Liver (tissue), 3 donors: ENCODE measurements around the gene CGNL1.

Source experiments
- CTCF ChIP-seq: fragments of 150-350 bp; IDR thresholded peaks from 2 replicates; pipeline ENCODE4 v1.5.1; 2017; ENCODE audit warnings: improper control_type of control experiment, low read depth, low read length; ENCODE audit not compliant: missing input control
- GABPA ChIP-seq, 2 donors: IDR thresholded peaks in 1 of 2; conservative IDR thresholded peaks in 1 of 2; 2 replicates each; pipeline ENCODE4 v1.6.1; 2016; ENCODE audit warnings: antibody characterized with exemption in 2 of 2, mild to moderate bottlenecking in 1 of 2, moderate library complexity in 1 of 2
- MAX ChIP-seq: IDR thresholded peaks from 2 replicates; pipeline ENCODE4 v1.6.1; 2016; ENCODE audit warnings: antibody characterized with exemption
- NR2F2 ChIP-seq: IDR thresholded peaks from 2 replicates; pipeline ENCODE4 v1.6.1; 2016; ENCODE audit warnings: antibody characterized with exemption
- RAD21 ChIP-seq, 2 donors: IDR thresholded peaks; 2 replicates each; pipeline ENCODE4 v1.6.1; 2016; ENCODE audit warnings: antibody characterized with exemption in 2 of 2, mild to moderate bottlenecking in 2 of 2
- SP1 ChIP-seq: IDR thresholded peaks from 2 replicates; pipeline ENCODE4 v1.6.1; 2018; ENCODE audit warnings: antibody characterized with exemption, mild to moderate bottlenecking
- YY1 ChIP-seq: IDR thresholded peaks from 2 replicates; pipeline ENCODE4 v1.6.1; 2016; ENCODE audit warnings: antibody characterized with exemption, mild to moderate bottlenecking
- ZBTB33 ChIP-seq: IDR thresholded peaks from 2 replicates; pipeline ENCODE4 v1.6.1; 2016; ENCODE audit warnings: antibody characterized with exemption
- donor health status: healthy.
- donor health status: healthy.

- TF ChIP-seq CTCF: no peak
- no peak for TF ChIP-seq SP1
- TF ChIP-seq YY1: no peak
- TF ChIP-seq RAD21 (IDR thresholded peaks at IDR 0.05): no peak
- TF ChIP-seq NR2F2: no peak
- TF ChIP-seq ZBTB33: no peak
- TF ChIP-seq GABPA (IDR thresholded peaks at IDR 0.05 in 1 of 2, conservative IDR thresholded peaks at IDR 0.05 in 1 of 2): no peak
- no peak for TF ChIP-seq MAX
These were observed 37.0 kb upstream of the CGNL1 start for GRCh38 chr15:57339321-57339720.
